Measurements from ENCODE around the gene BCAT1.

The BCAT1 gene

DNA sequence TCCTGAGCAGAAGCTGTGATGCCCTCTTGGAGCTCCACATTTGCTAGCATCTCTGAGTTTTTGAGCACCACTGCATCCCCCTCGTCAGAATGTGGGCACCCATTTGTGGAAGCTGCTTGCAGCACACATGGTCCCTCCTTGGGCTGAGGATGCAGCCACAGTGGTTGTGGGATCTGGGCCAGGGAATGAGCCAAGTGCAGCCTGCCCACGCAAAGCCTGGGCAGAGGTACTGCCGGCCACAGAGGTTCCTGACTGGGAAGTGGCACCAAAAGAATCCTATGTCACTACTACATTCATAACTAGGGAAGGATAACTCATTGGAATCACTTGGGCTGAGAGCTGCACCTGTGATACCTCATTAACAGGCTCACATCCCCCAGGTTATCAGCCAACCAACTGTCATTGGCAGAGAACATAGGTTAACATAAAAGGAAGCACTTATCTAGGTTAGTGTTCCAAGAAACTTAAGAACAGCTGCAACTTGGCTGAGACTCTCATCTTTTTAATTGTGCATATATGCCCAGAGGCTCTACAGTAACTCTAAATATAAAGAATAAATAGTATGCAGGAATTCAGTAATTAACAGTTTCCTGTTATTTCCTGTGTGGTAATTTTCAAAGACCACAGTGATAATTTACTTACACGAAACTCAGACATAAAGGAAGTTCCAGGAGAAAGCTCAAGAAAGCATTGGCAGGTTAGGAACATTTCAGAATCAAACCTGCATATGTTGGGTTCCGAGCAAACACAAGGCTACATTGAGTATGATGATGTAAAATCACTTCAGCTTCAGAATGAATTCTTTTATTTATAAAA, 145.3 kb downstream of the BCAT1 start:
- Mint-ChIP-seq H3K4me1 (ENCODE audit: low read depth) (peaks cover 12% of the 10 kb centered on the region), H3K27ac (peak overlapping the region; percentile 20), H3K9me3 (peaks cover 29% of the 10 kb centered on the region), H3K27me3 (ENCODE audit: low read depth) (peaks cover 4% of the 10 kb centered on the region), H3K4me3 (peak overlapping the region; percentile 38), H3K36me3 (ENCODE audit: low read depth) (peaks cover 16% of the 10 kb centered on the region)
- DNase-seq (ENCODE audit: low spot score): no peak

DNA sequence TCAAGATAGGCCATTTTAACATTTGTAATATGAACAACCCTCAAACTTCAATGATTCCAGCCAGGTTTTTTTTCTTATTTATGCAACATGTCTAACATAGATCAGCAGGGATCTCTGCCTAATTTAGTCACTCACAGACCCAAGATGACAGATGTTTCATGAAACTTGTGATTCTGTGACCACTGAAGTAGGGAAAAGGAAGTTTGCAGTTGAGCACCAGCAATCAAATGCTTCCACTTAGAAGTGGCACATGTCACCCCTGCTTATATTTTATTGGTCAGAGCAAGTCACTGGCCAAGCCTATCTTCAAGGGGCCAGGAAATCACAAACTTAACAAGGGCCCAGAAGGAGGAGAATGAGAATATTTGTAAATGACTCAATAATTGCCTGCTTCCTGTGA, 150.6 kb downstream of the BCAT1 start:
- DNase-seq (ENCODE audit: low spot score): no peak
- peaks cover 4% of the 10 kb centered on the region for H3K27me3 Mint-ChIP-seq (ENCODE audit: low read depth)
- no peak overlapping the region for H3K27ac Mint-ChIP-seq
- peaks cover 8% of the 10 kb centered on the region for H3K36me3 Mint-ChIP-seq (ENCODE audit: low read depth)
- H3K4me3 Mint-ChIP-seq: no peak overlapping the region
- H3K9me3 Mint-ChIP-seq: peaks cover 14% of the 10 kb centered on the region
- H3K4me1 Mint-ChIP-seq (ENCODE audit: low read depth): peaks cover 30% of the 10 kb centered on the region

DNA sequence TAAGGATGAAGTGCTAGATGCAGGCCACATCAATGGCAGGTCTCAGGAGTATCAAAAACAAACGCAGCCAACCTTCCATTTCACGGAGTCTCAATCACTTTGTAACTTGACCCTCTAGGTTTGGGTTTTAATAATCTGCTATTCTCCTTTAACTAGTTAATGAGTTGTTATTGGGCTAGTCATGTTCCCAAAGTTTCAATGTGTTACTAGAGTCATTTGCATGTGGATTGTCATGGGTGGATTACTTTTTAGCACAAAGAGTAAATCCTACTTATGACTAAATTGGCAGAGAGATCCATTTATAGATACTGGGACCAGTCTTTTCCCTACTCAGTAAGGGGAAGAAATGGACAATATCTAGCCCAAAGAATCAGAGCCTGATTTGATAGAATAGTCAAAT, 151.0 kb downstream of the BCAT1 start:
- no peak overlapping the region for H3K27ac Mint-ChIP-seq
- peaks cover 4% of the 10 kb centered on the region for H3K27me3 Mint-ChIP-seq (ENCODE audit: low read depth)
- no peak for DNase-seq (ENCODE audit: low spot score)
- H3K4me1 Mint-ChIP-seq (ENCODE audit: low read depth): peaks cover 26% of the 10 kb centered on the region
- H3K9me3 Mint-ChIP-seq: peaks cover 10% of the 10 kb centered on the region
- H3K36me3 Mint-ChIP-seq (ENCODE audit: low read depth): peaks cover 4% of the 10 kb centered on the region
- no peak overlapping the region for H3K4me3 Mint-ChIP-seq

DNA sequence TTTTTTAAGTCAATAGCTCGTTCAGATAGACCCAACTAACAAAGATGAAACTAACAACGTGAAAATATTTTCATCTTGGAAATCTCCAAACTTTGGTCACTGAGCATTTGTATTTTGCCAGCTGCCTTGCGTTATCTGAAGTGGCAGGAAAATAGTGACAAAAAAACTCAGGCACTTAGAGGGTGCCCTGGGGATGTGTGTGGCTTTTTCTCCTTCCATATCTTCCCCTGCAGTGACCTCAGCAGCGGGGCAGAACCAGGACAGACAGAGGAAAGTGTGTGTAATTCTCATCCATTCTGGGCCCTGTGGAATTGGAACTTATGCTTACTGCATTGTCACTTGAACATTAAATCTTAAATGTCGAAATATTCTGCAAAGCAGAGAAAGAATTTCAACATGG, 152.0 kb downstream of the BCAT1 start:
- no peak overlapping the region for H3K27ac Mint-ChIP-seq
- peak overlapping the region; percentile 33 for H3K4me3 Mint-ChIP-seq
- H3K9me3 Mint-ChIP-seq: peaks cover 6% of the 10 kb centered on the region
- H3K4me1 Mint-ChIP-seq (ENCODE audit: low read depth): peaks cover 28% of the 10 kb centered on the region
- H3K27me3 Mint-ChIP-seq (ENCODE audit: low read depth): peaks cover 4% of the 10 kb centered on the region
- DNase-seq (ENCODE audit: low spot score): no peak
- H3K36me3 Mint-ChIP-seq (ENCODE audit: low read depth): peaks cover 2% of the 10 kb centered on the region

DNA sequence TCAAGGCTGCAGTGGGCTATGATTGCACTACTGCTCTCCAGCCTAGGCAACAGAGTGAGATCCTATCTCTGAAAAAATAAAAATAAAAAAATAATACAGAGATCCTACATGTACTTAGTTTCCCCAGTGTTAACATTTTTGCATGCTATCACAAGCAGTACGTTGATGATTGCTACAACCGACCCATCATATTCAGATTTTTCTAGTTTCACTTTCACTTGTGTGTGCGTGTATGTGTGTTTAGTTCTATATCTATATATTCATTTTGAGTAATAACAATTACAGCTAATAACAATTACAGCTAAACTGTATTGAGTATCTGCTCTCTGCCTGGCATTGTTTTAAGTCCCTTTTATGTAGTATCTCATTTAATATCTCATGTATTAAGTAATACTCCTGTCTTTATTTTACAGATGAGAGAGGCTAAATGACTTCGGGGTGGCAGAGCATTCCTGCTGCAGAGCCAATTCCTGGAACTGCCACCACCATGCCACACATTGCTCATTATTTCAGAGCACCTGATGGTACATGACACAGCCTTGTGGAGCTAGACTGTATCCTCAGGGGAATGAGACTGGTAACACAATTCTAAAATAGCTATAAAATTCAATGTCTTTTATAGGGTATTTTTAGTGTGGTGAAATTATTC, 153.1 kb downstream of the BCAT1 start:
- no peaks in the 10 kb centered on the region for H3K36me3 Mint-ChIP-seq (ENCODE audit: low read depth)
- H3K4me3 Mint-ChIP-seq: peak overlapping the region; percentile 89
- H3K4me1 Mint-ChIP-seq (ENCODE audit: low read depth): peaks cover 32% of the 10 kb centered on the region
- peaks cover 4% of the 10 kb centered on the region for H3K27me3 Mint-ChIP-seq (ENCODE audit: low read depth)
- H3K9me3 Mint-ChIP-seq: peaks cover 4% of the 10 kb centered on the region
- peak overlapping the region; percentile 85 for H3K27ac Mint-ChIP-seq
- no peak for DNase-seq (ENCODE audit: low spot score)

DNA sequence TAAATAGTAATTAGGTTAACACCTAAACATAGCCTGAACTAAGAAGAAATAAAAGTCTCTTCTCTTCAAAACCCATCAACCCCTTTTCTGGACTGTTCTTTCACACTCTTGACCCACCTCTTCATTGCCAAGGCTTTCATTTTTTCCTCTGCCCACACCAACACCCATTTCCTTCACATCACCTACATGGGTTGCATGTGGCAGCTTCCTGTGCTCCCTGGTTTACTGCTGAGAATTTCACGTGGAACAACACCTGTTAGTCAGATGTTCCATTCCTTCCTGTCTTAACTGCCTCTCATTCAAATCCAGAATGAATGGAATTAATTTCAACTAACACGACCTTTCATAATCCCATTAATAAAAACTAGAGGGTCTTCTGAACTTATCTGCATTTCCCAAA, 157.3 kb downstream of the BCAT1 start:
- Mint-ChIP-seq H3K4me1 (ENCODE audit: low read depth) (peaks cover 16% of the 10 kb centered on the region), H3K36me3 (ENCODE audit: low read depth) (no peaks in the 10 kb centered on the region)

DNA sequence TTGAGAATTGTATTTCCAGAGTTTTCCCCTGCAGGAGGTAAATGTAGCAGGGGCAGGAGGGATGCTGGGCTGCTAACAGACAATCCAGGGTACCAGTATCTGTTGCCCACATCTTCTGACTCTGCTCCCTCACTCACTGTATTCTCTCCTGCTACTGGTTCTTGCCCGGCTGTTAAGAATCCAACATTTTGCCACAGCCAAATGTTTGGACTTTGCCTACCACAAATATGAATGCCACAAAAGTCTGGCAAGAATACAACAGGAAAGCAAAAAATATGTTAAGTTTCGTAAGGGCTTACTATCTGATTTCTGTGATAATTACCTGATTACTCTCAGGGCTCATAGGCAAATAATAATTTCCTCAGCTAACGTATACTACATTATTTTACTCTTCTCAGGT, 160.0 kb downstream of the BCAT1 start:
- H3K9me3 Mint-ChIP-seq: no peaks in the 10 kb centered on the region
- H3K4me3 Mint-ChIP-seq: no peak overlapping the region
- no peaks in the 10 kb centered on the region for H3K36me3 Mint-ChIP-seq (ENCODE audit: low read depth)
- peaks cover 7% of the 10 kb centered on the region for H3K4me1 Mint-ChIP-seq (ENCODE audit: low read depth)
- H3K27me3 Mint-ChIP-seq (ENCODE audit: low read depth): peaks cover 22% of the 10 kb centered on the region
- no peak for DNase-seq (ENCODE audit: low spot score)
- H3K27ac Mint-ChIP-seq: no peak overlapping the region

More for the DNA sequence above, 157.3 kb downstream of the BCAT1 start:
- Mint-ChIP-seq H3K4me3 (no peak overlapping the region), H3K9me3 (no peaks in the 10 kb centered on the region), H3K27ac (no peak overlapping the region), H3K27me3 (ENCODE audit: low read depth) (peaks cover 15% of the 10 kb centered on the region)
- no peak for DNase-seq (ENCODE audit: low spot score)

DNA sequence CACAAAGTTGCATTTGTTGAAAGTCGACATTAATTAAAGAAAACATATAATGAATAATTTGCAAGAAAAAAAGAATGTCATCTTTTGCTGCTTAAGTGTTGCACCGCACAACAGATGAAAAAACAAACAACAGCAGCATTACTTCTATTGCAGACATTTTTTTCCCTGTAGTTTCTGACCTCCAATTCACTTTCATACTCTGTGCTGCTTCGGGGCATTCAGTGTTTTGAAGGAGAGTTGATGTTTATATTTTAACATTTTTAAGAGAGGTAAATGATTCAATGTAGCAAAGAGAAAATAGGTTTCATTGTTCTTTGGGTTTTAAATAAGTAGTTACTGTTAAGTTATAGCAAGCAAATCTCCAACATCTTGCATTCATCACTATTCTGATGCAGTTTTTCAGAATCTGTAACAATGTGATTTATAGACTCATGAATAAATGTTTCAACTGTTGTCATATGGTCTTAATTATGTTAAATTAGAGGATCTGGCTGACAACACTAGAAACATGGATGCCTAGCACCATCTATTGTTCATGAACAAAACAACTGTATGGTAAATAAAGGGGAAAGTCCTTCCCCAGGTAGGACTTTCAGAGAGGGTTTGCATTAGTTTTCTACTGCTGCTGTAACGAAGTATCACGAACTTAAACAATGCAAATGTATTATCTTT, 168.1 kb downstream of the BCAT1 start:
- Mint-ChIP-seq H3K27me3 (ENCODE audit: low read depth) (peaks cover 19% of the 10 kb centered on the region), H3K9me3 (no peaks in the 10 kb centered on the region), H3K4me1 (ENCODE audit: low read depth) (no peaks in the 10 kb centered on the region), H3K27ac (no peak overlapping the region), H3K4me3 (no peak overlapping the region), H3K36me3 (ENCODE audit: low read depth) (no peaks in the 10 kb centered on the region)
- no peak for DNase-seq (ENCODE audit: low spot score)

DNA sequence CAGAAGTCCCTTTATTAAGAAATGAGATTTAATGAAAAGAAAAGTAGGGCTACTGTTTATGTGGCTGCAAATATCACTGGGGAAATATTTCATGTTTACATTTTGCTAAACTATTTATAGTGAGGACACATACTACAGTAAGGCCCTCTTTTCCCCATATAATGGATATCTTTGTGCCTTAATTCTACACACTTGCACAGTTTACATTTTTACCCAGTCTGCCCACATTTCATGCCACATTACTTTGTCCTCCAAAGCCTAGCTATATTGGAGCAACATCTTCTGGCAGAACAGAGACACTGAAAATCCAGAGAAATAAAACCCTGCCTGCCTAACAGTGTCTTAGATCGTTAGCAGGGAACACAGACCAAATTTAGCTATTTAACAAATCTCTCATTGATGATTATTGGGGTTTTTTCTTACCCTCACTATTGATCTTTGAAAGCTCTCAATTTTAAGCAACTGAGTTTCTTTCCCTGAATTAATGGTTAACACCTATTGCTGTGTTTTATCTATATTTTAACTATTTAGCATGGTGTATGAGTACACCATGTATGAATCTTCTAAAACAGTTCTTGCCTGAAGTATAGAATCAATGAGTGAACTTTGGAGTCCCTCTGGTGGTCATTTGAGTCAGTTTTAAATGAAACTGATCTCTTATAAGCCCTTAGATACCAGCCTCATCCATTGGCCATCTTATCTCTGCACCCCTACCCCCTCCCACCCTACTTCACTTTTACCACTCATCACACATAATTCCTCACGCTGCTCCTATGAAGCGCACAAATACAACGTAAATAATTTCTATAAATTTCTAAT, 170.2 kb downstream of the BCAT1 start:
- no peaks in the 10 kb centered on the region for H3K4me1 Mint-ChIP-seq (ENCODE audit: low read depth)
- H3K9me3 Mint-ChIP-seq: no peaks in the 10 kb centered on the region
- no peak overlapping the region for H3K4me3 Mint-ChIP-seq
- peaks cover 10% of the 10 kb centered on the region for H3K27me3 Mint-ChIP-seq (ENCODE audit: low read depth)
- H3K36me3 Mint-ChIP-seq (ENCODE audit: low read depth): no peaks in the 10 kb centered on the region
- no peak overlapping the region for H3K27ac Mint-ChIP-seq
- DNase-seq (ENCODE audit: low spot score): no peak

DNA sequence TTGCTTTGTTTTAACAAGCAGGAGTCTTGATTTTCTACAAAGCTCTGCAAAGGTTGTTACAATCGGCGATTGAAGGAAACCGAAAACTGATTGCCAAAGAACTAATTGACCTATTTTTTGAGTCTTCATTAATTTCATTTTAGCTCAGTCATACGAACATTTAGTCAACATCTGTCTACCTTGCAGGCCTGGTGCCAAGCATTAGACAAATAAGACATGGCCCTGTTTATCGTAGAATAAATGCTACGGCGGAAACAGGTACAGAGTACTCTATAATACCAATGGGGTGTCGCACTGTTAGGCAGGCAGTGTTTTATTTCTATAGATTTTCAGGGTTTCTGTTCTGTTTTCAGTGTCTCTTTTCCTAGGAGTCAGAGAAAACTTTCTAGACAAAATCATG, 171.5 kb downstream of the BCAT1 start:
- Mint-ChIP-seq H3K9me3 (no peaks in the 10 kb centered on the region), H3K4me3 (no peak overlapping the region), H3K36me3 (ENCODE audit: low read depth) (no peaks in the 10 kb centered on the region), H3K4me1 (ENCODE audit: low read depth) (no peaks in the 10 kb centered on the region), H3K27ac (no peak overlapping the region), H3K27me3 (ENCODE audit: low read depth) (peaks cover 6% of the 10 kb centered on the region)
- DNase-seq (ENCODE audit: low spot score): no peak

DNA sequence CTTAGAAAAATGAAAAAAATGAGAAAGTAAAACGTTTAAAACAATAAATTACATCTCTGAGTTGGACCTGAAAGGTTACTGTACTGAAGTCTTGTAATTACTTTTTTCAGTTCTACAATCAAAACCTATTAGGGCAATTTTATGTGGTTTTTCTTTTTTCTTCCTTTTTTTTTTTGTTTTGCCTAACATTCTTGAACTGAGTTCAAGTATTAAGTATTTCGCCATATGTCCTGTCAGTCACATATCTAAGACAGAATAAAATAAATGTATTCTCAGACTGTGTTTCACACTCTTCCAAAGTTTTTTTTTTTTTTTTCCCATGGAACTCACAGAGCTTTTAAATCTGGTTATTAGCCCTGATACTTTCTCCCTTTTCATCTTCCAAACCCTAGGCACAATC, 172.0 kb downstream of the BCAT1 start:
- Mint-ChIP-seq H3K4me3 (no peak overlapping the region), H3K36me3 (ENCODE audit: low read depth) (no peaks in the 10 kb centered on the region), H3K27me3 (ENCODE audit: low read depth) (peaks cover 6% of the 10 kb centered on the region), H3K4me1 (ENCODE audit: low read depth) (no peaks in the 10 kb centered on the region), H3K9me3 (no peaks in the 10 kb centered on the region), H3K27ac (no peak overlapping the region)
- no peak for DNase-seq (ENCODE audit: low spot score)

DNA sequence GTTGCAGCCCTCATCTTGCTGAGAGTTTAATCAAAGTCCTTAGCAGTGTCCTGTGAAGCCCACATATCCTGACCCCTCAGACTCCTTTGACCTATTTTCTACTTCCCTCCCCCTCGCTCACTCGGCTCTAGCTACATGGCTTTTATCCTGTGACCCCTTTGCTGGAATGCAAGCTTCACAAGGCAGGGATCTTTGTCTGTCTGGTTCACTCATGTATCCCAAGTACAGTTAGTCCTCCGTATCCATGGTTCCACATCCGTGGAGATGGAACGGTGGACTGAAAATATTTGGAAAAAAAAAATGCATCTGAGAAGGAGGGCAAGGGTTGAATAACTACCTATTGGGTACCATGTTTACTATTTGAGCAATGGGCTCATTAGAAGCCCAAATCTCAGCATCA, 173.8 kb downstream of the BCAT1 start:
- Mint-ChIP-seq H3K9me3 (no peaks in the 10 kb centered on the region), H3K36me3 (ENCODE audit: low read depth) (no peaks in the 10 kb centered on the region), H3K4me3 (no peak overlapping the region), H3K27ac (no peak overlapping the region), H3K27me3 (ENCODE audit: low read depth) (peaks cover 2% of the 10 kb centered on the region), H3K4me1 (ENCODE audit: low read depth) (no peaks in the 10 kb centered on the region)
- no peak for DNase-seq (ENCODE audit: low spot score)

DNA sequence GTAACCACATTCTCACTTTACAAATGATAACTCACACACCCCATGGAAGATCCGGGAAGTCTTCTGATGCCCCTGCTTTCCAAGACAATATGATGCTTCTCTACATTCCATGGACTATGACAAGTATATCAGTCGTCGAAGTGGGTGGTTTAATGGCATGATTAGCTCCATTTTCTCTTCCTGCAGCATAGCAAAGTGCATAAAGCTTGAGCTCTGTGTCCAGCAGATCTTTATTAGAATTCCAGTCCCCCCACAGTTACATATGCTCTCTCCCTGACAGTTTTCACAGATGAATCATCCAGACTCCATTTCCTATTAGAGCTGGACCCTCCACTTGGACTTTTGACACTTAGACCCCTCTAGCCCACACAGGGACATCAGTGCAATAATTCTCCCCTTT, 174.9 kb downstream of the BCAT1 start:
- Mint-ChIP-seq H3K4me3 (no peak overlapping the region), H3K9me3 (no peaks in the 10 kb centered on the region), H3K4me1 (ENCODE audit: low read depth) (no peaks in the 10 kb centered on the region), H3K27ac (no peak overlapping the region), H3K27me3 (ENCODE audit: low read depth) (no peaks in the 10 kb centered on the region), H3K36me3 (ENCODE audit: low read depth) (no peaks in the 10 kb centered on the region)
- no peak for DNase-seq (ENCODE audit: low spot score)

DNA sequence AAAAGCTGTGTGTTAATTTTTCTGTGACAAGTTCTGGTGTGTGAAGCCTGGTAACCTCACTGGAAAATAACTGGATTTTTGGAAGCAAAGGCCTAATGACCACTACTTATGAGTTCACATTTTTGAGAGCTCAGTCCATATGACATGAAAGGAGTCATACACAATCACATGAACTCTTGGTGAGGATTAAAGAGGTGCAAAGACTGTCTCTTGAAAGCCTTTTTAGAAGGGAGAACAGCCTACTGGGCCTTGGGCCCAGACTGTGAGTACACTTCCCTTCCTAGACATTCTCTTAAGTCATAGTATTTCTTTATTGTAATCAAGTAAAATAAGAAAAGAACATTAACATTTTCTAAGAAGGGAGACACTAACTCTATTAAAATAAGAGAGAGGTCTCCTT, 176.1 kb downstream of the BCAT1 start:
- DNase-seq (ENCODE audit: low spot score): no peak
- Mint-ChIP-seq H3K4me3 (no peak overlapping the region), H3K4me1 (ENCODE audit: low read depth) (no peaks in the 10 kb centered on the region), H3K27ac (no peak overlapping the region), H3K9me3 (no peaks in the 10 kb centered on the region), H3K27me3 (ENCODE audit: low read depth) (no peaks in the 10 kb centered on the region), H3K36me3 (ENCODE audit: low read depth) (no peaks in the 10 kb centered on the region)
